Endothelial cell of umbilical vein (primary cell): Measurements from ENCODE around the gene CETN1. TPM values are rescaled to one million over a fixed set of nuclear protein-coding genes. Genes with fewer than 3 reads are reported as not detected.

ENCODE experiments used
- BruUV-seq: library from RNA; stranded (reverse); fragments of 400-500 nt; replicated peaks from 2 replicates; lab custom pipeline; 2021; lab: Mats Ljungman, UMichigan
- CTCF ChIA-PET: fragments of 300-600, 350-600 bp; sonication (Branson Sonifier 250); formaldehyde crosslinking; loops from one replicate; lab custom pipeline; 2021; ENCODE audit warnings: antibody characterized with exemption, inconsistent platforms; lab: Charles Lee
- POLR2A ChIA-PET: fragments of 300-600, 350-600 bp; sonication (Branson Sonifier 250); formaldehyde crosslinking; loops from one replicate; lab custom pipeline; 2021; ENCODE audit warnings: antibody characterized with exemption, inconsistent platforms; lab: Charles Lee
- DNase-seq: peaks from one replicate; pipeline ENCODE4 v3.0.0-alpha.2; 2011; ENCODE audit warnings: low read depth, low spot score
- FAIRE-seq: peaks from 2 replicates; lab custom pipeline; 2011; peaks lifted over from hg19 to GRCh38; lab: Jason Lieb, UNC
- H2AFZ ChIP-seq: 2 replicates; pipeline ENCODE4 v1.6.0; 2012; ENCODE audit warnings: low read depth, low read length, control low read depth, inconsistent platforms
- H3K27ac ChIP-seq: 2 replicates; pipeline ENCODE4 v1.5.1; 2011; ENCODE audit warnings: low read depth, mild to moderate bottlenecking, control low read depth, low read length, moderate library complexity; ENCODE audit not compliant: insufficient read depth
- H3K27me3 ChIP-seq, 2 experiments: 2 replicates each; pipeline versions ENCODE4 v1.6.0 to v1.6.1; 2011; ENCODE audit warnings: low read length in 2 of 2, mixed read lengths in 1 of 2; ENCODE audit not compliant: control insufficient read depth in 2 of 2, insufficient read depth in 2 of 2
- H3K36me3 ChIP-seq, 2 experiments: 2 replicates in 1 of 2; 3 replicates in 1 of 2; pipeline ENCODE4 v1.5.1; 2011; ENCODE audit warnings: low read length in 2 of 2, mild to moderate bottlenecking in 1 of 2, moderate library complexity in 1 of 2; ENCODE audit not compliant: control insufficient read depth in 2 of 2, insufficient read depth in 2 of 2; ENCODE audit errors: extremely low read depth in 1 of 2
- H3K4me1 ChIP-seq: 3 replicates; pipeline ENCODE4 v1.5.1; 2011; ENCODE audit warnings: mild to moderate bottlenecking, low read length; ENCODE audit not compliant: control insufficient read depth, insufficient read depth; ENCODE audit errors: extremely low read depth
- H3K4me2 ChIP-seq: 2 replicates; pipeline ENCODE4 v1.6.1; 2011; ENCODE audit warnings: low read length, control low read depth, mixed read lengths; ENCODE audit not compliant: insufficient read depth
- H3K4me3 ChIP-seq, 3 experiments: fragments of 200-600 bp in 1 of 3; sonication (generic), shearing (Covaris generic) in 1 of 3; replicated peaks in 1 of 3; 2 replicates each; pipeline ENCODE4 v1.5.1; 2011 to 2016; ENCODE audit warnings: control low read depth in 3 of 3, low read length in 3 of 3, mild to moderate bottlenecking in 2 of 3, inconsistent platforms in 1 of 3, low read depth in 1 of 3, moderate library complexity in 1 of 3; ENCODE audit not compliant: insufficient read depth in 1 of 3
- H3K79me2 ChIP-seq: 2 replicates; pipeline ENCODE4 v1.6.0; 2012; ENCODE audit warnings: low read length, inconsistent platforms; ENCODE audit not compliant: control insufficient read depth, insufficient read depth
- H3K9ac ChIP-seq: replicated peaks from 2 replicates; pipeline ENCODE3; 2011; ENCODE audit warnings: low read length, control low read depth; ENCODE audit not compliant: insufficient read depth; ENCODE audit errors: extremely low read depth
- H3K9me1 ChIP-seq: replicated peaks from 3 replicates; pipeline ENCODE4 v1.6.0; 2011; ENCODE audit warnings: mild to moderate bottlenecking, low read length; ENCODE audit not compliant: control insufficient read depth, insufficient read depth; ENCODE audit errors: extremely low read depth
- H3K9me3 ChIP-seq: replicated peaks from 2 replicates; pipeline ENCODE4 v1.5.1; 2012; ENCODE audit warnings: low read length, inconsistent platforms; ENCODE audit not compliant: control insufficient read depth, insufficient read depth
- H4K20me1 ChIP-seq: replicated peaks from 2 replicates; pipeline ENCODE3; 2011; ENCODE audit warnings: mild to moderate bottlenecking, low read length; ENCODE audit not compliant: control insufficient read depth, insufficient read depth; ENCODE audit errors: extremely low read depth
- EZH2 ChIP-seq: IDR thresholded peaks from 2 replicates; pipeline ENCODE4 v1.6.1; 2012; ENCODE audit warnings: borderline replicate concordance, low read depth, mild to moderate bottlenecking, moderate library complexity, low read length, inconsistent platforms; ENCODE audit not compliant: severe bottlenecking
- FOS ChIP-seq: IDR thresholded peaks from 2 replicates; pipeline ENCODE4 v1.6.1; 2011; ENCODE audit warnings: mild to moderate bottlenecking, low read length, moderate library complexity, borderline replicate concordance; ENCODE audit not compliant: insufficient read depth
- GATA2 ChIP-seq: IDR thresholded peaks from 2 replicates; pipeline ENCODE4 v1.7.0; 2011; ENCODE audit warnings: low read depth, mild to moderate bottlenecking, moderate library complexity, mixed read lengths, low read length; ENCODE audit not compliant: insufficient read length, insufficient read depth
- JUN ChIP-seq: IDR thresholded peaks from 2 replicates; pipeline ENCODE4 v1.6.1; 2011; ENCODE audit warnings: borderline replicate concordance, low read depth; ENCODE audit not compliant: insufficient read length, insufficient read depth
- MYC ChIP-seq: IDR thresholded peaks from one replicate; pipeline ENCODE4 v1.6.1; 2011; ENCODE audit warnings: mild to moderate bottlenecking, low read depth, low read length
- POLR2A ChIP-seq: IDR thresholded peaks from 2 replicates; pipeline ENCODE4 v1.6.1; 2012; ENCODE audit warnings: low read depth, mild to moderate bottlenecking, control low read depth, low read length
- POLR2AphosphoS5 ChIP-seq: IDR thresholded peaks from 2 replicates; pipeline ENCODE4 v1.6.1; 2012; ENCODE audit warnings: low read depth, mild to moderate bottlenecking, control low read depth, low read length, moderate library complexity; ENCODE audit not compliant: insufficient read depth
- dilution Hi-C: fragments of 300-500 bp; cut with MboI; formaldehyde crosslinking; loops from one replicate; pipeline ENCODE4 v1.15.0; 2019; ENCODE audit warnings: low sequenced_read_pairs; ENCODE audit not compliant: extremely low pct_ligation_motif_present
- intact Hi-C: fragments of 100-400 bp; cut with micrococcal nuclease; formaldehyde crosslinking; loops from one replicate; pipeline ENCODE4 v1.10.0; 2022
- polyA plus RNA-seq, 4 experiments: library from polyadenylated mRNA; depleted of rRNA in 3 of 4; stranded (reverse) in 3 of 4; unstranded in 1 of 4; fragments of >200 nt; gene quantifications; 2 replicates each; pipeline versions ENCODE4 v1.2.1 to v1.2.3, GENCODE V29; 2011 to 2012; ENCODE audit warnings: missing spikeins in 1 of 4
- total RNA-seq: library from RNA; stranded (reverse); gene quantifications from 2 replicates; pipeline ENCODE4 v1.2.3, GENCODE V29; 2021
- TF ChIP-seq, protein P1 (sequence below): IDR thresholded peaks from 2 replicates; pipeline ENCODE4 v1.6.1; 2011; ENCODE audit not compliant: insufficient read depth, insufficient read length
- TF ChIP-seq, protein P2 (sequence below), 2 donors: IDR thresholded peaks; 1 replicate in 1 of 2; 2 replicates in 1 of 2; pipeline ENCODE4 v1.5.1; 2011; ENCODE audit warnings: low read length in 2 of 2, mild to moderate bottlenecking in 2 of 2, moderate library complexity in 2 of 2, control low read depth in 1 of 2, inconsistent platforms in 1 of 2, low read depth in 1 of 2; ENCODE audit not compliant: insufficient read depth in 1 of 2; ENCODE audit errors: extremely low read depth in 1 of 2

The CETN1 gene
- total and polyA plus RNA-seq, 2 donors (not counting 3 experiments of a cell fraction or from before 2014, with no cell fraction given) = not detected

DNA sequence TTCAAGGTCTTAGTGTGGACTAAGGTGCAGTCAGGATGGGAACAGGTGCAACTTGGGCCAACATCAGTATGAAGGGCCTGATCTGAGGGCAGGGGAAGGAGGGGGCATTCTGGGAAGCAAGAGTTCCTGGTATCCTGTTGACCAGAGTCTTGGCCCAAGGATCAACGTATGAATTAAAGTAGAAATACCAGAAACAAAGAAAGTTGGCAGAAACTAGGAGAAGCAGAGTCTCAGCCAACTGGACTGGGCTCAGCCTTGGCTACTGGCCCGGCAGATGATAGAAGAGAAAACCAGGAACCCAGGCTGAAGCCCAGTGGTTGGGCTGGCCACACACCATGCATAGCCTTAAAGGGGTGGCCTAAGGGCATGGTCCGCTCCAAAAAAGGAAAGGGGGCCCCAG lies 2.3 kb downstream of the CETN1 start:
- Histone ChIP-seq H2AFZ (no peak overlapping the region), H3K9me1 (no peaks in the 10 kb centered on the region), H3K4me1 (no peaks in the 10 kb centered on the region), H3K9me3 (no peaks in the 10 kb centered on the region), H3K27ac (no peak overlapping the region), H3K36me3 (no peaks in the 10 kb centered on the region), H3K27me3 (peaks cover 0 to 2% of the 10 kb centered on the region in 2 experiments), H3K4me2 (no peak overlapping the region), H3K4me3 (no peak overlapping the region), H3K79me2 (no peaks in the 10 kb centered on the region), H4K20me1 (no peaks in the 10 kb centered on the region), H3K9ac (no peak overlapping the region)
- DNase-seq (no peak), FAIRE-seq (no peak)
- CTCF ChIA-PET = no interaction called here
- intact Hi-C loops = no loop called here
- POLR2A ChIA-PET = no interaction called here
- BruUV-seq = no TSS peak
- dilution Hi-C loops = no loop called here
- TF ChIP-seq FOS (no peak), POLR2A (no peak), EZH2 (no peak), MYC (no peak), JUN (no peak), GATA2 (no peak), POLR2AphosphoS5 (no peak)
- TF ChIP-seq, protein P1, sequence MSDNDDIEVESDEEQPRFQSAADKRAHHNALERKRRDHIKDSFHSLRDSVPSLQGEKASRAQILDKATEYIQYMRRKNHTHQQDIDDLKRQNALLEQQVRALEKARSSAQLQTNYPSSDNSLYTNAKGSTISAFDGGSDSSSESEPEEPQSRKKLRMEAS = no peak
- TF ChIP-seq, protein P2, sequence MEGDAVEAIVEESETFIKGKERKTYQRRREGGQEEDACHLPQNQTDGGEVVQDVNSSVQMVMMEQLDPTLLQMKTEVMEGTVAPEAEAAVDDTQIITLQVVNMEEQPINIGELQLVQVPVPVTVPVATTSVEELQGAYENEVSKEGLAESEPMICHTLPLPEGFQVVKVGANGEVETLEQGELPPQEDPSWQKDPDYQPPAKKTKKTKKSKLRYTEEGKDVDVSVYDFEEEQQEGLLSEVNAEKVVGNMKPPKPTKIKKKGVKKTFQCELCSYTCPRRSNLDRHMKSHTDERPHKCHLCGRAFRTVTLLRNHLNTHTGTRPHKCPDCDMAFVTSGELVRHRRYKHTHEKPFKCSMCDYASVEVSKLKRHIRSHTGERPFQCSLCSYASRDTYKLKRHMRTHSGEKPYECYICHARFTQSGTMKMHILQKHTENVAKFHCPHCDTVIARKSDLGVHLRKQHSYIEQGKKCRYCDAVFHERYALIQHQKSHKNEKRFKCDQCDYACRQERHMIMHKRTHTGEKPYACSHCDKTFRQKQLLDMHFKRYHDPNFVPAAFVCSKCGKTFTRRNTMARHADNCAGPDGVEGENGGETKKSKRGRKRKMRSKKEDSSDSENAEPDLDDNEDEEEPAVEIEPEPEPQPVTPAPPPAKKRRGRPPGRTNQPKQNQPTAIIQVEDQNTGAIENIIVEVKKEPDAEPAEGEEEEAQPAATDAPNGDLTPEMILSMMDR (IDR thresholded peaks at IDR 0.05; ENCODE audit: extremely low read depth in 1 of 2, insufficient read depth in 1 of 2, low read depth in 1 of 2, low read length in 2 of 2) = no peak
